ENCODE measurements around the gene SEC24B. TPM values are rescaled to one million over a fixed set of nuclear protein-coding genes. Genes with fewer than 3 reads are reported as not detected.
A peak's percentile ranks its signal among the peaks of the same experiment; 100 is the strongest.

The SEC24B gene
- total and polyA plus RNA-seq, 2 experiments from 2014 or later: 9.4 to 32.8 TPM

- ATAC-seq: peak; percentile 63
- peak overlapping the region; percentile 4; the same call in 1 of the 2 replicates for H3K4me2 ChIP-seq
- H3K27ac Mint-ChIP-seq: peak overlapping the region; percentile 13
Observed at GRCh38 chr4:109410226-109410625, 23.4 kb upstream of the SEC24B start.

GRCh38 chr4:109410776-109411175 is 22.8 kb upstream of the SEC24B start:
- Mint-ChIP-seq H3K36me3 (ENCODE audit: low read depth) (no peaks in the 10 kb centered on the region), H3K9me3 (no peaks in the 10 kb centered on the region), H3K4me3 (no peak overlapping the region), H3K4me1 (peaks cover 43% of the 10 kb centered on the region), H3K27ac (peak overlapping the region; percentile 29), H3K27me3 (ENCODE audit: insufficient read depth, low read depth, poor library complexity) (peaks cover 2% of the 10 kb centered on the region)
- Histone ChIP-seq H4K20me1 (replicated peaks; ENCODE audit: insufficient read depth) (no peaks in the 10 kb centered on the region), H3K4me2 (peak overlapping the region; percentile 4; the same call in 1 of the 2 replicates), H3K27me3 (ENCODE audit: insufficient read depth) (no peaks in the 10 kb centered on the region), H3K27ac (ENCODE audit: low read depth) (peak overlapping the region; percentile 64), H3K9me2 (ENCODE audit: insufficient read depth) (0 out of 2 replicates have a peak, but pooled peaks cover 6% of the 10 kb centered on the region), H3K4me1 (ENCODE audit: insufficient read depth) (peaks cover 38% of the 10 kb centered on the region), H3K4me3 (no peak overlapping the region), H3K79me2 (replicated peaks; ENCODE audit: insufficient read depth) (no peaks in the 10 kb centered on the region), H3K36me3 (ENCODE audit: insufficient read depth) (no peaks in the 10 kb centered on the region), H3F3A (replicated peaks; ENCODE audit: low read depth) (no peaks in the 10 kb centered on the region), H2AFZ (no peak overlapping the region)
- ATAC-seq (no peak; the same call in 2 of the 3 replicates), DNase-seq (ENCODE audit: low spot score) (peak; percentile 40)
- no peak for TF ChIP-seq POLR2AphosphoS5 (IDR thresholded peaks at IDR 0.05; ENCODE audit: low read depth)
- TF ChIP-seq NANOG (IDR thresholded peaks at IDR 0.05; ENCODE audit: borderline replicate concordance): no peak
- no peak for TF ChIP-seq STAT1 (IDR thresholded peaks at IDR 0.05; ENCODE audit: unreplicated experiment)
- TF ChIP-seq JUNB (IDR thresholded peaks at IDR 0.05; ENCODE audit: unreplicated experiment): no peak
- no peak for TF ChIP-seq EZH2 (IDR thresholded peaks at IDR 0.05; ENCODE audit: low read depth, unreplicated experiment)
- no peak for TF ChIP-seq ETS1 (IDR thresholded peaks at IDR 0.05)

More at GRCh38 chr4:109410226-109410625, 23.4 kb upstream of the SEC24B start:
- H3K9me3 Mint-ChIP-seq: no peaks in the 10 kb centered on the region
- peaks cover 43% of the 10 kb centered on the region for H3K4me1 Mint-ChIP-seq
- peaks cover 2% of the 10 kb centered on the region for H3K27me3 Mint-ChIP-seq (ENCODE audit: insufficient read depth, low read depth, poor library complexity)
- TF ChIP-seq ETS1 (IDR thresholded peaks at IDR 0.05) (peak; percentile 60; the same call in 1 of the 2 replicates), STAT1 (IDR thresholded peaks at IDR 0.05; ENCODE audit: unreplicated experiment) (no peak)
- DNase-seq (ENCODE audit: low spot score): peak; percentile 62
- no peaks in the 10 kb centered on the region for H3K36me3 Mint-ChIP-seq (ENCODE audit: low read depth)
- no peak overlapping the region for H3K4me3 ChIP-seq
- no peaks in the 10 kb centered on the region for H3F3A ChIP-seq (replicated peaks; ENCODE audit: low read depth)
- H2AFZ ChIP-seq: no peak overlapping the region
- no peaks in the 10 kb centered on the region for H3K36me3 ChIP-seq (ENCODE audit: insufficient read depth)
- H3K4me1 ChIP-seq (ENCODE audit: insufficient read depth): peaks cover 32% of the 10 kb centered on the region
- H3K4me3 Mint-ChIP-seq: no peak overlapping the region
- no peaks in the 10 kb centered on the region for H3K79me2 ChIP-seq (replicated peaks; ENCODE audit: insufficient read depth)
- H4K20me1 ChIP-seq (replicated peaks; ENCODE audit: insufficient read depth): no peaks in the 10 kb centered on the region
- H3K9me2 ChIP-seq (ENCODE audit: insufficient read depth): 0 out of 2 replicates have a peak, but pooled peaks cover 6% of the 10 kb centered on the region
- H3K27me3 ChIP-seq (ENCODE audit: insufficient read depth): no peaks in the 10 kb centered on the region
- H3K27ac ChIP-seq (ENCODE audit: low read depth): peak overlapping the region; percentile 64

- H3F3A ChIP-seq (replicated peaks; ENCODE audit: low read depth): no peaks in the 10 kb centered on the region
- Mint-ChIP-seq H3K9me3 (no peaks in the 10 kb centered on the region), H3K4me1 (peaks cover 46% of the 10 kb centered on the region), H3K27me3 (ENCODE audit: insufficient read depth, low read depth, poor library complexity) (peaks cover 2% of the 10 kb centered on the region), H3K27ac (no peak overlapping the region), H3K4me3 (no peak overlapping the region), H3K36me3 (ENCODE audit: low read depth) (no peaks in the 10 kb centered on the region)
- H4K20me1 ChIP-seq (replicated peaks; ENCODE audit: insufficient read depth): no peaks in the 10 kb centered on the region
- no peak overlapping the region for H3K27ac ChIP-seq (ENCODE audit: low read depth)
- H3K27me3 ChIP-seq (ENCODE audit: insufficient read depth): no peaks in the 10 kb centered on the region
- H3K9me2 ChIP-seq (ENCODE audit: insufficient read depth): 0 out of 2 replicates have a peak, but pooled peaks cover 6% of the 10 kb centered on the region
- no peak for ATAC-seq
- no peak overlapping the region for H2AFZ ChIP-seq
- no peaks in the 10 kb centered on the region for H3K79me2 ChIP-seq (replicated peaks; ENCODE audit: insufficient read depth)
- no peaks in the 10 kb centered on the region for H3K36me3 ChIP-seq (ENCODE audit: insufficient read depth)
- no peak overlapping the region for H3K4me3 ChIP-seq
- no peak overlapping the region for H3K4me2 ChIP-seq
- H3K4me1 ChIP-seq (ENCODE audit: insufficient read depth): peaks cover 39% of the 10 kb centered on the region
- no peak for DNase-seq (ENCODE audit: low spot score)
- TF ChIP-seq EZH2 (IDR thresholded peaks at IDR 0.05; ENCODE audit: low read depth, unreplicated experiment) (no peak), NANOG (IDR thresholded peaks at IDR 0.05; ENCODE audit: borderline replicate concordance) (no peak), POLR2AphosphoS5 (IDR thresholded peaks at IDR 0.05; ENCODE audit: low read depth) (no peak), ZNF114 (CRISPR knock-in tag; IDR thresholded peaks at IDR 0.05) (no peak), ZNF331 (CRISPR knock-in tag; IDR thresholded peaks at IDR 0.05; ENCODE audit: low read depth) (no peak), STAT1 (IDR thresholded peaks at IDR 0.05; ENCODE audit: unreplicated experiment) (no peak), ETS1 (IDR thresholded peaks at IDR 0.05) (no peak)
- TF ChIP-seq, protein P1, sequence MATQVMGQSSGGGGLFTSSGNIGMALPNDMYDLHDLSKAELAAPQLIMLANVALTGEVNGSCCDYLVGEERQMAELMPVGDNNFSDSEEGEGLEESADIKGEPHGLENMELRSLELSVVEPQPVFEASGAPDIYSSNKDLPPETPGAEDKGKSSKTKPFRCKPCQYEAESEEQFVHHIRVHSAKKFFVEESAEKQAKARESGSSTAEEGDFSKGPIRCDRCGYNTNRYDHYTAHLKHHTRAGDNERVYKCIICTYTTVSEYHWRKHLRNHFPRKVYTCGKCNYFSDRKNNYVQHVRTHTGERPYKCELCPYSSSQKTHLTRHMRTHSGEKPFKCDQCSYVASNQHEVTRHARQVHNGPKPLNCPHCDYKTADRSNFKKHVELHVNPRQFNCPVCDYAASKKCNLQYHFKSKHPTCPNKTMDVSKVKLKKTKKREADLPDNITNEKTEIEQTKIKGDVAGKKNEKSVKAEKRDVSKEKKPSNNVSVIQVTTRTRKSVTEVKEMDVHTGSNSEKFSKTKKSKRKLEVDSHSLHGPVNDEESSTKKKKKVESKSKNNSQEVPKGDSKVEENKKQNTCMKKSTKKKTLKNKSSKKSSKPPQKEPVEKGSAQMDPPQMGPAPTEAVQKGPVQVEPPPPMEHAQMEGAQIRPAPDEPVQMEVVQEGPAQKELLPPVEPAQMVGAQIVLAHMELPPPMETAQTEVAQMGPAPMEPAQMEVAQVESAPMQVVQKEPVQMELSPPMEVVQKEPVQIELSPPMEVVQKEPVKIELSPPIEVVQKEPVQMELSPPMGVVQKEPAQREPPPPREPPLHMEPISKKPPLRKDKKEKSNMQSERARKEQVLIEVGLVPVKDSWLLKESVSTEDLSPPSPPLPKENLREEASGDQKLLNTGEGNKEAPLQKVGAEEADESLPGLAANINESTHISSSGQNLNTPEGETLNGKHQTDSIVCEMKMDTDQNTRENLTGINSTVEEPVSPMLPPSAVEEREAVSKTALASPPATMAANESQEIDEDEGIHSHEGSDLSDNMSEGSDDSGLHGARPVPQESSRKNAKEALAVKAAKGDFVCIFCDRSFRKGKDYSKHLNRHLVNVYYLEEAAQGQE (IDR thresholded peaks at IDR 0.05; ENCODE audit: unreplicated experiment): no peak
Observed at GRCh38 chr4:109411964-109412363, 21.7 kb upstream of the SEC24B start.

Data from GM23338 (cell line).